Measurements from ENCODE around the gene MAP3K21.

DNA sequence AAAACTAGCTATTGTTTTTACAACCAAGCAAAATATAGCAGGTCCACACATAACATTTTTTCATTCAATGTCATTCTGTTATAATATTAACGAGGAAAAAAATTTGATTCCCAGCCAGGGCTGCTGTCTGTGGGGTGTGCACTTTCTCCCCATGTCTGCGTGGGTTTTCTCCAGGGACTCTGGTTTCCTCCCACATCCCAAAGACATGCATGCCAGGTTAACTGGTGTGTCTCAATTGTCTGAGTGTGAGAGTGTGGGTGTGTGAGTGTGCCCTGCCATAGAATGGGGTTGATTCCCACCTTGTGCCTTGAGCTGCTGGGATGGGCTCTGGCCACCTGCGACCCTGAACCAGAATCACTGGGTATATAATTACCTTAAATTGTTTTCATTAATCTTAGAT, 60.1 kb downstream of the MAP3K21 start:
- no peak for TF ChIP-seq EP300 (conservative IDR thresholded peaks at IDR 0.05; ENCODE audit: poor library complexity, severe bottlenecking)
- TF ChIP-seq, protein P1, sequence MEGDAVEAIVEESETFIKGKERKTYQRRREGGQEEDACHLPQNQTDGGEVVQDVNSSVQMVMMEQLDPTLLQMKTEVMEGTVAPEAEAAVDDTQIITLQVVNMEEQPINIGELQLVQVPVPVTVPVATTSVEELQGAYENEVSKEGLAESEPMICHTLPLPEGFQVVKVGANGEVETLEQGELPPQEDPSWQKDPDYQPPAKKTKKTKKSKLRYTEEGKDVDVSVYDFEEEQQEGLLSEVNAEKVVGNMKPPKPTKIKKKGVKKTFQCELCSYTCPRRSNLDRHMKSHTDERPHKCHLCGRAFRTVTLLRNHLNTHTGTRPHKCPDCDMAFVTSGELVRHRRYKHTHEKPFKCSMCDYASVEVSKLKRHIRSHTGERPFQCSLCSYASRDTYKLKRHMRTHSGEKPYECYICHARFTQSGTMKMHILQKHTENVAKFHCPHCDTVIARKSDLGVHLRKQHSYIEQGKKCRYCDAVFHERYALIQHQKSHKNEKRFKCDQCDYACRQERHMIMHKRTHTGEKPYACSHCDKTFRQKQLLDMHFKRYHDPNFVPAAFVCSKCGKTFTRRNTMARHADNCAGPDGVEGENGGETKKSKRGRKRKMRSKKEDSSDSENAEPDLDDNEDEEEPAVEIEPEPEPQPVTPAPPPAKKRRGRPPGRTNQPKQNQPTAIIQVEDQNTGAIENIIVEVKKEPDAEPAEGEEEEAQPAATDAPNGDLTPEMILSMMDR (IDR thresholded peaks at IDR 0.05; ENCODE audit: poor library complexity, severe bottlenecking) = no peak

All from neural cell (in vitro differentiated cells).